ENCODE data around the gene PARVB.

Gene PARVB

GRCh38 chr22:44221710-44222475 lies 197.8 kb downstream of the PARVB start:
- no peak for DNase-seq
